Measurements from ENCODE around the gene RTN1. TPM values are rescaled to one million over a fixed set of nuclear protein-coding genes. Genes with fewer than 3 reads are reported as not detected.

Gene RTN1
- polyA plus RNA-seq, 1 donor from 2014 or later: 1,138 TPM

DNA sequence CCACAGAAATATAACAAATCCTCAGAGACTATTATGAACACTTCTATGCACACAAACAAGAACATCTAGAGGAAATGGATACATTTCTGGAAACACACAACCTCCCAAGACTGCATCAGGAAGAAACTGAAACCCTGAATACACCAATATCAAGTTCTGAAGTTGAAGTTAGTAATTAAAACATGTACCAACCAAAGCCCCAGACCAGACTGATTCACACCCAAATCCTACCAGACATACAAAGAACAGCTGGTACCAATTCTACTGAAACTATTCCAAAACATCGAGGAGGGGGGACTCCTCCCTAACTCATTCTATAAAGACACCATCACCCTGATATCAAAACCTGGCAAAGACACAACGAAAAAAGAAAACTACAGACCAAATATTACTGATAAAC, 179.3 kb downstream of the RTN1 start:
- Histone ChIP-seq H2AFZ (ENCODE audit: low read depth, low read length) (no peak overlapping the region), H3K9ac (ENCODE audit: low read length) (no peak overlapping the region), H3K27me3 (ENCODE audit: insufficient read depth, low read depth, low read length) (no peaks in the 10 kb centered on the region), H3K9me3 (ENCODE audit: low read length) (no peaks in the 10 kb centered on the region), H4K20me1 (ENCODE audit: insufficient read depth) (no peaks in the 10 kb centered on the region), H3K4me2 (ENCODE audit: low read length) (no peak overlapping the region), H3K79me2 (replicated peaks; ENCODE audit: insufficient read depth, low read length) (no peaks in the 10 kb centered on the region), H3K36me3 (ENCODE audit: insufficient read depth, low read length) (no peaks in the 10 kb centered on the region), H3F3A (ENCODE audit: insufficient read depth, low read length, poor library complexity, severe bottlenecking) (no peaks in the 10 kb centered on the region), H3K9me2 (ENCODE audit: insufficient read depth, low read length) (no peaks in the 10 kb centered on the region), H3K4me3 (ENCODE audit: low read length) (no peak overlapping the region), H3K27ac (ENCODE audit: low read length) (no peak overlapping the region)
- TF ChIP-seq, protein P1, sequence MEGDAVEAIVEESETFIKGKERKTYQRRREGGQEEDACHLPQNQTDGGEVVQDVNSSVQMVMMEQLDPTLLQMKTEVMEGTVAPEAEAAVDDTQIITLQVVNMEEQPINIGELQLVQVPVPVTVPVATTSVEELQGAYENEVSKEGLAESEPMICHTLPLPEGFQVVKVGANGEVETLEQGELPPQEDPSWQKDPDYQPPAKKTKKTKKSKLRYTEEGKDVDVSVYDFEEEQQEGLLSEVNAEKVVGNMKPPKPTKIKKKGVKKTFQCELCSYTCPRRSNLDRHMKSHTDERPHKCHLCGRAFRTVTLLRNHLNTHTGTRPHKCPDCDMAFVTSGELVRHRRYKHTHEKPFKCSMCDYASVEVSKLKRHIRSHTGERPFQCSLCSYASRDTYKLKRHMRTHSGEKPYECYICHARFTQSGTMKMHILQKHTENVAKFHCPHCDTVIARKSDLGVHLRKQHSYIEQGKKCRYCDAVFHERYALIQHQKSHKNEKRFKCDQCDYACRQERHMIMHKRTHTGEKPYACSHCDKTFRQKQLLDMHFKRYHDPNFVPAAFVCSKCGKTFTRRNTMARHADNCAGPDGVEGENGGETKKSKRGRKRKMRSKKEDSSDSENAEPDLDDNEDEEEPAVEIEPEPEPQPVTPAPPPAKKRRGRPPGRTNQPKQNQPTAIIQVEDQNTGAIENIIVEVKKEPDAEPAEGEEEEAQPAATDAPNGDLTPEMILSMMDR (IDR thresholded peaks at IDR 0.05; ENCODE audit: poor library complexity, severe bottlenecking): no peak
- TF ChIP-seq, protein P2, sequence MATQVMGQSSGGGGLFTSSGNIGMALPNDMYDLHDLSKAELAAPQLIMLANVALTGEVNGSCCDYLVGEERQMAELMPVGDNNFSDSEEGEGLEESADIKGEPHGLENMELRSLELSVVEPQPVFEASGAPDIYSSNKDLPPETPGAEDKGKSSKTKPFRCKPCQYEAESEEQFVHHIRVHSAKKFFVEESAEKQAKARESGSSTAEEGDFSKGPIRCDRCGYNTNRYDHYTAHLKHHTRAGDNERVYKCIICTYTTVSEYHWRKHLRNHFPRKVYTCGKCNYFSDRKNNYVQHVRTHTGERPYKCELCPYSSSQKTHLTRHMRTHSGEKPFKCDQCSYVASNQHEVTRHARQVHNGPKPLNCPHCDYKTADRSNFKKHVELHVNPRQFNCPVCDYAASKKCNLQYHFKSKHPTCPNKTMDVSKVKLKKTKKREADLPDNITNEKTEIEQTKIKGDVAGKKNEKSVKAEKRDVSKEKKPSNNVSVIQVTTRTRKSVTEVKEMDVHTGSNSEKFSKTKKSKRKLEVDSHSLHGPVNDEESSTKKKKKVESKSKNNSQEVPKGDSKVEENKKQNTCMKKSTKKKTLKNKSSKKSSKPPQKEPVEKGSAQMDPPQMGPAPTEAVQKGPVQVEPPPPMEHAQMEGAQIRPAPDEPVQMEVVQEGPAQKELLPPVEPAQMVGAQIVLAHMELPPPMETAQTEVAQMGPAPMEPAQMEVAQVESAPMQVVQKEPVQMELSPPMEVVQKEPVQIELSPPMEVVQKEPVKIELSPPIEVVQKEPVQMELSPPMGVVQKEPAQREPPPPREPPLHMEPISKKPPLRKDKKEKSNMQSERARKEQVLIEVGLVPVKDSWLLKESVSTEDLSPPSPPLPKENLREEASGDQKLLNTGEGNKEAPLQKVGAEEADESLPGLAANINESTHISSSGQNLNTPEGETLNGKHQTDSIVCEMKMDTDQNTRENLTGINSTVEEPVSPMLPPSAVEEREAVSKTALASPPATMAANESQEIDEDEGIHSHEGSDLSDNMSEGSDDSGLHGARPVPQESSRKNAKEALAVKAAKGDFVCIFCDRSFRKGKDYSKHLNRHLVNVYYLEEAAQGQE (IDR thresholded peaks at IDR 0.05; ENCODE audit: borderline replicate concordance): no peak
- TF ChIP-seq MXI1 (conservative IDR thresholded peaks at IDR 0.05; ENCODE audit: poor library complexity, severe bottlenecking): no peak
- TF ChIP-seq EP300 (conservative IDR thresholded peaks at IDR 0.05; ENCODE audit: poor library complexity, severe bottlenecking): no peak
- TF ChIP-seq EZH2 (IDR thresholded peaks at IDR 0.05; ENCODE audit: borderline replicate concordance, insufficient read depth, low read length, poor library complexity, severe bottlenecking): no peak
- TF ChIP-seq TAF1 (IDR thresholded peaks at IDR 0.05; ENCODE audit: low read depth): no peak
- TF ChIP-seq SMC3 (conservative IDR thresholded peaks at IDR 0.05; ENCODE audit: poor library complexity): no peak
- TF ChIP-seq POLR2AphosphoS5 (IDR thresholded peaks at IDR 0.05): no peak
- no peak for TF ChIP-seq RAD21 (conservative IDR thresholded peaks at IDR 0.05)

- Histone ChIP-seq H3K9ac (ENCODE audit: low read length) (no peak overlapping the region), H3K4me3 (ENCODE audit: low read length) (no peak overlapping the region), H3K79me2 (replicated peaks; ENCODE audit: insufficient read depth, low read length) (no peaks in the 10 kb centered on the region), H3K9me2 (ENCODE audit: insufficient read depth, low read length) (no peaks in the 10 kb centered on the region), H4K20me1 (ENCODE audit: insufficient read depth) (no peaks in the 10 kb centered on the region), H3K9me3 (ENCODE audit: low read length) (no peaks in the 10 kb centered on the region), H3K27me3 (ENCODE audit: insufficient read depth, low read depth, low read length) (no peaks in the 10 kb centered on the region), H3K27ac (ENCODE audit: low read length) (no peak overlapping the region), H3K36me3 (ENCODE audit: insufficient read depth, low read length) (no peaks in the 10 kb centered on the region), H3F3A (ENCODE audit: insufficient read depth, low read length, poor library complexity, severe bottlenecking) (no peaks in the 10 kb centered on the region), H2AFZ (ENCODE audit: low read depth, low read length) (no peak overlapping the region), H3K4me2 (ENCODE audit: low read length) (no peak overlapping the region)
- no peak for TF ChIP-seq EP300 (conservative IDR thresholded peaks at IDR 0.05; ENCODE audit: poor library complexity, severe bottlenecking)
- no peak for TF ChIP-seq POLR2AphosphoS5 (IDR thresholded peaks at IDR 0.05)
- TF ChIP-seq, protein P2 (IDR thresholded peaks at IDR 0.05; ENCODE audit: borderline replicate concordance): no peak
- TF ChIP-seq RAD21 (conservative IDR thresholded peaks at IDR 0.05): no peak
- no peak for TF ChIP-seq SMC3 (conservative IDR thresholded peaks at IDR 0.05; ENCODE audit: poor library complexity)
- no peak for TF ChIP-seq EZH2 (IDR thresholded peaks at IDR 0.05; ENCODE audit: borderline replicate concordance, insufficient read depth, low read length, poor library complexity, severe bottlenecking)
- TF ChIP-seq, protein P1 (IDR thresholded peaks at IDR 0.05; ENCODE audit: poor library complexity, severe bottlenecking): no peak
- no peak for TF ChIP-seq MXI1 (conservative IDR thresholded peaks at IDR 0.05; ENCODE audit: poor library complexity, severe bottlenecking)
- no peak for TF ChIP-seq TAF1 (IDR thresholded peaks at IDR 0.05; ENCODE audit: low read depth)
These were observed 180.2 kb downstream of the RTN1 start for GRCh38 chr14:59690426-59690825.

Measured in neural cell (in vitro differentiated cells).